A549 treated with dexamethasone at 1 μM for 4 hours (cell line): ENCODE results near the gene SAMD9. TPM values are rescaled to one million over a fixed set of nuclear protein-coding genes. Genes with fewer than 3 reads are reported as not detected.

Source experiments
- total RNA-seq: library from RNA; stranded (reverse); fragments of 200-300 nt; extraction: Qiagen RNA extraction; gene quantifications from 5 replicates; pipeline ENCODE4 v1.2.3, GENCODE V29; 2022

SAMD9 gene
- 2.5 to 4.9 TPM (median 3.9 TPM) in 5 replicates for total RNA-seq

DNA sequence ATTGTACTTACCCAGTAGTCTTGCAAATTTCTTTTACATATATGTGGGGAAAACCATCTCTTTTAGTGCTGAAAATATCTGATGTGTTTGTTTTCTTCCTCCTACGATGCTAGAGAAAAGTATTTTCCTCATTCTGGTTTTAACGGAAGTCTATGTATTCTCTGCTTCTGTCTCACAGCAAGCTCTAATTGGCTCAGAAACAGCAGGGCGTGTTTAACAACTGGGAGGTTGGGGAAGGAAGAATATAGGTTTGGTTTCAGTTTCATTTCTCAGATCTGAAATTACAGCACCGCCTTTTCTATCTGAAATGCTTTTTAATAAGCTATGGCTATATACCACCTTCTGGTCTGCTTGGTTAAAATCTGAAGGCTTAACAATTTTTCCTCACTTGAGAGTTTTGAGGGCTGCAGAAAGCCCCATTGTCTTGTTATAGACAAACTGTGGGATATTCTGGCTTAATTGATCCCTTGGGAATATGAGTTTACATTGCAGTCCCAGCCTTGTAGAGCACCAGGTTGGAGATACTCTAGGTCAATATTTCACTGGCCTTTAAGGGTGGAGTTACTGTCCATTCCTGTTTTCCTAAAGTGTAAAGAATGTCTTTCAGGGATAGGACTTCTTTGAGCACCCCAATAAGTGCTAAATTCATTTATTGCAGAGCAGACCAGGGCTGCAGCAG, at the start of gene SAMD9:
Gene SAMD9 (minus strand): TSS at position 128 of the 679 bp plus-strand sequence. CDS start 11,882 bp downstream, outside the sequence.

DNA sequence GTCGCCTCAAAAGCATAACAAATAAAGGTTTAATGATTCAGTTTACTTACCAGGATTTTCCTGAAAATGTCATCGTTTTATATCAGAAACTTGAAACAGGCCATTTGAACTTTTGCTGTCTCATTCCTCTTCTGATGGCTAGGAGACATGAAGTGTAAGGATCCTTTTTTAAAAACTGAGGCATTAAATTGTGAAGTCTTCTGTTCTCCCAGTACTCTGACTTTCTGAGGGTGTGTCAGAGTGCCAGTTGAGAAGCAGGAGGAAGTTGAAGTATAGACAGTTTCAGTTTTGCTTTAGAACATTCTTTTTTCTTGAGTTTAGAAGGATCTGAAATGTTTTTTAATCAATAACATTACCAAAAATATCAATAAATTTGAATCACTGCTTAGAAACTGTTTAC, 30.4 kb upstream of the SAMD9 start, which contains the start of gene SAMD9L:
Gene SAMD9L (minus strand): TSS at position 242 of the 400 bp plus-strand sequence. CDS start 12,414 bp downstream, outside the sequence.

Other genes starting within 250 kb of the SAMD9 start
- gene SAMD9L, start 30.4 kb upstream of the SAMD9 start, total RNA-seq: 0.45 to 1.0 TPM (median 0.48 TPM) in 5 replicates
- gene HEPACAM2, start 108.5 kb upstream of the SAMD9 start, total RNA-seq: 0.14 TPM in 1 of 5 replicates, not detected in the others
- gene VPS50, start 114.4 kb upstream of the SAMD9 start, total RNA-seq: 5.6 to 7.3 TPM (median 6.4 TPM) in 5 replicates